Neural cell (in vitro differentiated cells): Measurements from ENCODE around the gene AMPD2. TPM values are rescaled to one million over a fixed set of nuclear protein-coding genes. Genes with fewer than 3 reads are reported as not detected.

ENCODE experiments used
- H2AFZ ChIP-seq: fragments of 200-600, 300-800 bp; sonication (generic), shearing (Covaris generic); 2 replicates; pipeline ENCODE4 v1.6.0; 2014; ENCODE audit warnings: low read depth, mild to moderate bottlenecking, antibody characterized with exemption, low read length, moderate library complexity
- H3F3A ChIP-seq: fragments of 200-600 bp; shearing (Covaris generic); 2 replicates; pipeline ENCODE4 v1.6.1; 2016; ENCODE audit warnings: mild to moderate bottlenecking, moderate library complexity, mixed read lengths, antibody characterized with exemption, low read length; ENCODE audit not compliant: insufficient read depth, poor library complexity, severe bottlenecking
- H3K27ac ChIP-seq: fragments of 200-600, 300-800 bp; sonication (generic), shearing (Covaris generic); 2 replicates; pipeline ENCODE4 v1.5.1; 2014; ENCODE audit warnings: mild to moderate bottlenecking, low read length, moderate library complexity
- H3K27me3 ChIP-seq: fragments of 300-800, 200-600 bp; sonication (generic), shearing (Covaris generic); 2 replicates; pipeline ENCODE4 v1.6.0; 2014; ENCODE audit warnings: mild to moderate bottlenecking, low read depth, low read length, moderate library complexity; ENCODE audit not compliant: insufficient read depth
- H3K36me3 ChIP-seq: fragments of 300-800, 200-600 bp; sonication (generic), shearing (Covaris generic); 2 replicates; pipeline ENCODE4 v1.5.1; 2014; ENCODE audit warnings: mild to moderate bottlenecking, antibody characterized with exemption, low read length, moderate library complexity; ENCODE audit not compliant: insufficient read depth
- H3K4me2 ChIP-seq: fragments of 300-800, 200-600 bp; sonication (generic), shearing (Covaris generic); 2 replicates; pipeline ENCODE4 v1.6.0; 2014; ENCODE audit warnings: mild to moderate bottlenecking, low read length
- H3K4me3 ChIP-seq: fragments of 300-800, 200-600 bp; sonication (generic), shearing (Covaris generic); 2 replicates; pipeline ENCODE4 v1.5.1; 2014; ENCODE audit warnings: mild to moderate bottlenecking, low read length, moderate library complexity
- H3K79me2 ChIP-seq: fragments of 200-600 bp; shearing (Covaris generic); replicated peaks from 2 replicates; pipeline ENCODE4 v1.6.0; 2014; ENCODE audit warnings: mild to moderate bottlenecking, low read length, moderate library complexity; ENCODE audit not compliant: insufficient read depth
- H3K9ac ChIP-seq: fragments of 300-800, 200-600 bp; sonication (generic), shearing (Covaris generic); 2 replicates; pipeline ENCODE4 v1.6.1; 2016; ENCODE audit warnings: mild to moderate bottlenecking, low read length, mixed read lengths
- H3K9me2 ChIP-seq: fragments of 200-600 bp; shearing (Covaris generic); 2 replicates; pipeline ENCODE4 v1.6.1; 2016; ENCODE audit warnings: mild to moderate bottlenecking, low read length, mixed read lengths; ENCODE audit not compliant: insufficient read depth
- H3K9me3 ChIP-seq: fragments of 200-600, 300-800 bp; sonication (generic), shearing (Covaris generic); 2 replicates; pipeline ENCODE4 v1.6.1; 2016; ENCODE audit warnings: mild to moderate bottlenecking, mixed run types, low read length, moderate library complexity, mixed read lengths
- H4K20me1 ChIP-seq: fragments of 200-600 bp; shearing (Covaris generic); 2 replicates; pipeline ENCODE4 v1.6.1; 2016; ENCODE audit warnings: mild to moderate bottlenecking, mixed run types; ENCODE audit not compliant: insufficient read depth
- CTCF ChIP-seq: fragments of 450-650 bp; IDR thresholded peaks from 2 replicates; pipeline ENCODE4 v1.5.1; 2014; ENCODE audit warnings: antibody characterized with exemption, mild to moderate bottlenecking, moderate library complexity; ENCODE audit not compliant: poor library complexity, severe bottlenecking
- EP300 ChIP-seq: fragments of 450-650 bp; conservative IDR thresholded peaks from 2 replicates; pipeline ENCODE4 v1.6.1; 2014; ENCODE audit warnings: antibody characterized with exemption, mild to moderate bottlenecking, moderate library complexity; ENCODE audit not compliant: poor library complexity, severe bottlenecking
- EZH2 ChIP-seq: fragments of 200-600, 300-800 bp; shearing (Covaris generic), sonication (generic); IDR thresholded peaks from 2 replicates; pipeline ENCODE4 v1.6.1; 2014; ENCODE audit warnings: antibody characterized with exemption, low read length, borderline replicate concordance, mild to moderate bottlenecking; ENCODE audit not compliant: insufficient read depth, poor library complexity, severe bottlenecking
- MXI1 ChIP-seq: fragments of 450-650 bp; conservative IDR thresholded peaks from 2 replicates; pipeline ENCODE4 v1.6.1; 2014; ENCODE audit warnings: antibody characterized with exemption, mild to moderate bottlenecking; ENCODE audit not compliant: poor library complexity, severe bottlenecking
- POLR2AphosphoS5 ChIP-seq: IDR thresholded peaks from 2 replicates; pipeline ENCODE4 v1.6.1; 2012
- RAD21 ChIP-seq: fragments of 450-650 bp; conservative IDR thresholded peaks from 2 replicates; pipeline ENCODE4 v1.6.1; 2014; ENCODE audit warnings: antibody characterized with exemption, mild to moderate bottlenecking, moderate library complexity
- SMC3 ChIP-seq: fragments of 450-650 bp; conservative IDR thresholded peaks from 2 replicates; pipeline ENCODE4 v1.6.1; 2014; ENCODE audit warnings: antibody characterized with exemption, mild to moderate bottlenecking, moderate library complexity; ENCODE audit not compliant: poor library complexity
- TAF1 ChIP-seq: IDR thresholded peaks from 2 replicates; pipeline ENCODE4 v1.6.1; 2012; ENCODE audit warnings: low read depth
- polyA plus RNA-seq: library from polyadenylated mRNA; depleted of rRNA; stranded (reverse); fragments of >200 nt; gene quantifications from 2 replicates; pipeline ENCODE4 v1.2.3, GENCODE V29; 2014
- TF ChIP-seq, protein P1 (sequence below): IDR thresholded peaks from 2 replicates; pipeline ENCODE4 v1.6.1; 2012; ENCODE audit warnings: borderline replicate concordance

The AMPD2 gene
- polyA plus RNA-seq, 1 donor from 2014 or later, result 104 TPM

DNA sequence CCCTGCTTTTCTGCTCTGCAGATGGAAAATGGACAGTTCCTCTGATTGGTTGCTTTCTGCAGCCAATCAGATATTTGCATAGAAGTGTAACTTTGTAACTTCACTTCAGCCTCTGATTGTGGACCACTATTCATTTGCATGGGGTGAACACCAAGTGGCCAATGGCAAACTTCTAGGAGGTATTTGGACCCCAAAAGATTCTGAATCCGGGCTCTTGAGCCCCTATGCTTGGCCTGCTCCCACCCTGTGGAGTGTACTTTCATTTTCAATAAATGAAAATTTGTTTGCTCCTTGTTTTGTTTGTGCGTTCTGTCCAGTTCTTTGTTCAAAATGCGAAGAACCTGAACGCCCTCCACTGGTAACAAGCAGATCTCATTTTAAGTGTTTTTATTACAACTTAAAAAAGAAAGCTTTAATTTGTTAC lies 29.9 kb downstream of the AMPD2 start:
- Histone ChIP-seq H3K27ac (no peak overlapping the region), H3K36me3 (no peaks in the 10 kb centered on the region), H3K9ac (no peak overlapping the region), H3K4me3 (no peak overlapping the region), H3K27me3 (no peaks in the 10 kb centered on the region), H4K20me1 (no peaks in the 10 kb centered on the region), H3K4me2 (no peak overlapping the region), H3K9me2 (no peaks in the 10 kb centered on the region), H3K79me2 (no peaks in the 10 kb centered on the region), H3K9me3 (no peaks in the 10 kb centered on the region), H2AFZ (no peak overlapping the region), H3F3A (no peaks in the 10 kb centered on the region)
- no peak for TF ChIP-seq POLR2AphosphoS5
- no peak for TF ChIP-seq RAD21
- no peak for TF ChIP-seq EZH2
- TF ChIP-seq MXI1, result no peak
- TF ChIP-seq CTCF, result peak; percentile 29
- TF ChIP-seq EP300, result no peak
- no peak for TF ChIP-seq SMC3

DNA sequence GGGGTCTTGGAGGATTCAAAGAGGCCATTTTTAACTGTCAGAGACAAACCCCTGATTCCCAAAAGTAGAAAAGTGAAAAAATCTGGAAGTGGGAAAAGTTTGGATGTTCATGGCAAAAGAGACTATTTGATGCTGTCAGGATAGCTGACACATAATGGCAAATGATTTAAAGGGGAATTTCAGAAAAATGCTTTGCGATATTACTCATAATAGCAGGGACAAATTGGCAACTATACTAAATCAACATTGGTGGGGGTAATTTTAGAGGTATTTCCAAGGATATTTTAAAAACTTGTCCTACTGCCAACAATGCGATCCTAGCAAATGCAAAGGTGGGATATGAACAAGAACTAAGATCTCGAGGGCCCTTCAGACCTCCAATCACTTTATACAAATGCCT lies 31.0 kb downstream of the AMPD2 start:
- H3K79me2 ChIP-seq, result no peaks in the 10 kb centered on the region
- H3K4me3 ChIP-seq, result no peak overlapping the region
- no peaks in the 10 kb centered on the region for H3K9me3 ChIP-seq
- no peaks in the 10 kb centered on the region for H3K9me2 ChIP-seq
- no peaks in the 10 kb centered on the region for H4K20me1 ChIP-seq
- no peak overlapping the region for H3K27ac ChIP-seq
- no peaks in the 10 kb centered on the region for H3K27me3 ChIP-seq
- no peak overlapping the region for H3K9ac ChIP-seq
- no peaks in the 10 kb centered on the region for H3F3A ChIP-seq
- H2AFZ ChIP-seq, result no peak overlapping the region
- no peaks in the 10 kb centered on the region for H3K36me3 ChIP-seq
- TF ChIP-seq EP300 (no peak), MXI1 (no peak), CTCF (no peak), RAD21 (no peak), TAF1 (no peak), EZH2 (no peak), SMC3 (no peak), POLR2AphosphoS5 (no peak)
- TF ChIP-seq, protein P1, sequence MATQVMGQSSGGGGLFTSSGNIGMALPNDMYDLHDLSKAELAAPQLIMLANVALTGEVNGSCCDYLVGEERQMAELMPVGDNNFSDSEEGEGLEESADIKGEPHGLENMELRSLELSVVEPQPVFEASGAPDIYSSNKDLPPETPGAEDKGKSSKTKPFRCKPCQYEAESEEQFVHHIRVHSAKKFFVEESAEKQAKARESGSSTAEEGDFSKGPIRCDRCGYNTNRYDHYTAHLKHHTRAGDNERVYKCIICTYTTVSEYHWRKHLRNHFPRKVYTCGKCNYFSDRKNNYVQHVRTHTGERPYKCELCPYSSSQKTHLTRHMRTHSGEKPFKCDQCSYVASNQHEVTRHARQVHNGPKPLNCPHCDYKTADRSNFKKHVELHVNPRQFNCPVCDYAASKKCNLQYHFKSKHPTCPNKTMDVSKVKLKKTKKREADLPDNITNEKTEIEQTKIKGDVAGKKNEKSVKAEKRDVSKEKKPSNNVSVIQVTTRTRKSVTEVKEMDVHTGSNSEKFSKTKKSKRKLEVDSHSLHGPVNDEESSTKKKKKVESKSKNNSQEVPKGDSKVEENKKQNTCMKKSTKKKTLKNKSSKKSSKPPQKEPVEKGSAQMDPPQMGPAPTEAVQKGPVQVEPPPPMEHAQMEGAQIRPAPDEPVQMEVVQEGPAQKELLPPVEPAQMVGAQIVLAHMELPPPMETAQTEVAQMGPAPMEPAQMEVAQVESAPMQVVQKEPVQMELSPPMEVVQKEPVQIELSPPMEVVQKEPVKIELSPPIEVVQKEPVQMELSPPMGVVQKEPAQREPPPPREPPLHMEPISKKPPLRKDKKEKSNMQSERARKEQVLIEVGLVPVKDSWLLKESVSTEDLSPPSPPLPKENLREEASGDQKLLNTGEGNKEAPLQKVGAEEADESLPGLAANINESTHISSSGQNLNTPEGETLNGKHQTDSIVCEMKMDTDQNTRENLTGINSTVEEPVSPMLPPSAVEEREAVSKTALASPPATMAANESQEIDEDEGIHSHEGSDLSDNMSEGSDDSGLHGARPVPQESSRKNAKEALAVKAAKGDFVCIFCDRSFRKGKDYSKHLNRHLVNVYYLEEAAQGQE, result no peak
- no peak overlapping the region for H3K4me2 ChIP-seq
